NOMO-1 (cell line): Measurements from ENCODE around the gene ARMC7.

ENCODE experiments used
- DNase-seq, 2 experiments: peaks; one replicate each; lab custom pipeline; 2025; ENCODE audit not compliant: unreplicated experiment in 2 of 2; lab: John Stamatoyannopoulos, UW

The ARMC7 gene

GRCh38 chr17:75077496-75078283 lies 32.1 kb upstream of the ARMC7 start:
- peak; percentile 78 to 83 for DNase-seq

DNA sequence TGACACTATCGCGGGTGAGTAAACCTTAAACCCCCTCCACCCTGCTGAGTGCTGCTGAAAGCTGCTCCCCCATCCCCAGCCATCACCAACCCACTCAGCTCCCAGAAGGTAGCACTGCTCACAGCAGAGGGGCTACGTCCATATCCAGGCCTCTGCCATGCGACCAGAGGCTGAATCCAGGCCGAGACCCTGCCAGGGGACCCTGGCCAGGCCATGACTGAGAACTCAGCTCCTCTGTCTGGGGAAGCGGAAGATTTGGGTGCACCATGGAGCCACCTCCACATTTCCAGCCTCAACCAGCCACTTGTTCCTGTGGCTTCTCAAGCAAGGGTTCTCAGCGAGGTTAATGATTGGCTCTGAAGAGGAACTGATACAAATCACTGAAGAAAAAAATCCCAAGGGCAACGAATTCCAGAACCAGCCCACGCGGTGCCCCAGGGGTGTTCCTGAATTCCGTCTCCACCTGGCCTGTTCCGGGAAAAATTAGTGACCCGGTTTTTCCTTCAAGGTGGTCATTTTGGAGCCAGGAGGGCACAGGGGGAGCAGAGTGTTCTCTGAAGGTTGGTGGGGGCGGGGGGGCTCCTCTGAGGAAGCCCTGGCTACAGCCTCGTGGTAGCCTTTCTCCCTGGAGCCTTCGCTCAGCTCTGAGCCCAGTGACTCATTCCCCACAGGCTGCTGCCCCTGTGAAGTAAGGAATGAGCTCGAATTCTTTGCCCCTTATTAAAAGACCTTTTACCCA lies 31.3 kb upstream of the ARMC7 start:
- DNase-seq: no peak

- no peak for DNase-seq
These were observed 30.8 kb upstream of the ARMC7 start for GRCh38 chr17:75079023-75079373.

DNA sequence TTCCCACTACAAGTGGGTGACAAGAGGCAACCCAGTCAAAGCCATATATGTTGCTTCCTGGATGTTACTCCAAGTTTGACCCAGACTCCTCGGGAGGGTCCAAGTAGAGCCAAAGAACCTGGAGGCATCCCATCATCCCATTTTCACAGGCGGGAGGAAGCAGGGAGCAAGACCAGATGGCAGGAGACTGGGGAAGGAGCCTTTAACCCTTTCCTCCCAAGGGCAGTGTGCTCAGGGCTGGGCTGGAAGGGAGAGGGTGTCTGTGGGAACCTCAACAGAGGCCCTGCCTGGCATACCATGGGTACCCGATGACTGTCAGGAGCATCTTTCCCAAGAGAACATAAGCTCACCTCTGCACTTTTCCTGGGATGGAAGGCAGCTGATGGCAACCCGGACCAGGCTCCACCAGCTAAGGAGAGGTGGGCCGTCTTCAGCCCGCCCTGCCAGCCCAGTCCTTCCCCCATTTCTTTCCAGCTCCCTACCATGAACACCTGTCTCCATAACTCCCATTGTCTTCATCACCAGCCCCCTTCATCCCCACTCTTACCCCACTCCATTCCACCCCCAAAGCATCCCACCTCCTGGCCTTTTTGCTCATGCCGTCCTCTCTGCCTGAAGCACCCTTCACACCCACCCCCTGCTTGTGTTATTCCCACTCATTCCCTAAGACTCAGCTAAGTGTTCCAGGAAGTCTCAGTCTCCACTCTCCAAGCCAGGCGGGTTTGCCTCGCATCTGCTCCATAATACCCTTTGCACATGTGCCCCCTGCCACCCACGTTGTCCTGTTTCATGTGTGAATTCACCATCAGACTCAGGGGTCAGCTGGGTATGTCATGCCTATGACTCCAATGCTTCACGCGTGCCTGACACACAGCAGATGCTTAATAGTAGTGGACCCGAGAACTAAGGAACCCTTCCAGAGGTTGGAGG lies 27.9 kb upstream of the ARMC7 start:
- no peak for DNase-seq

DNA sequence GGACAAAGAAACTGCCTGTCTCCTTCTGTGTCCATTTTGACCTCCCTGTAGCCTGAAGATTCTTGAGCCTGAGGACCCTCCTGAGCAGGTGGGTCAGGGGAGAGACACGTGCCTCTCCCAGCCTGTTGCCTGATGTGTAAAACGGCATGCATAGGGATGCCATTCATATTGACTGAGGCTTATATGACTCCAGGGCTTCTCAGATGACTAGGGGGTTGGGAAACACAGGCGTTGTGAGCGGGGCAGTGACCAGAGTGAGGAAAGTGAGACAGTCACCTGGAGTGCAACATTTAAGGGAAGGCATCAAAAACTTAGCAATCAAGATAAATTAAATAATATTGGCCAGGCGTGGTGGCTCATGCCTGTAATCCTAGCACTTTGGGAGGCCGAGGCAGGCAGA lies 27.1 kb upstream of the ARMC7 start:
- DNase-seq: no peak

- no peak for DNase-seq
These were observed 25.6 kb upstream of the ARMC7 start for GRCh38 chr17:75084039-75084660.

DNA sequence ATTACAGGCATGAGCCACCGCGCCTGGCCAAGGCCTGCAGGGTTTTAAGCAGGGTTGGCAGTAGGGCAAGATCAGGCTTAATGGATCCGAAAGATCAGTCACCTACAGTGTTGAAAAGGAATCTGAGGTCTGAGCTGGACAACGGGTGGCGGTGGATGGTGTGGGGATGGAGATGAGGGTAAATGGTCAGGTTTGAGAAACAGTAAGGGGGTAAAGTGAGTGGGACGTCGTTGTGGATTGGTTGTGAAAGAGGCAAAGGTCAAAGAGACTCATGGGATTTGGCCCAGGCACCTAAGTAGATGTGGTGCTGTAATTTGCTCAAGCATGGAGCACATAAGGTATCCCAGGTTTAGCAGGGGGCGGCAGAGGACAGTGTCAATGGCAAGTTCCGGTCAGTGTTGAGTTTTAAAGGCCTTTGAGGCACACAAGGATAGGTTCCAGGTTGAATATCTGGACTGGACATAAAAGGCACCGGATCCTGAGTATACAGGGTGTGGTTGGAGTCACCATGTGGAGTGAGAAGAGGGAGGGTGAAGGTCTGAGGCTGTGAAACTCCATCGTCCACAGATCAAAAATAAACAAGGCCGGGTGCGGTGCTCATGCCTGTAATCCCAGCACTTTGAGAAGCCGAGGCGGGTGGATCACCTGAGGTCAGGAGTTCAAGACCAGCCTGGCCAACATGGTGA lies 23.1 kb upstream of the ARMC7 start:
- no peak for DNase-seq

DNA sequence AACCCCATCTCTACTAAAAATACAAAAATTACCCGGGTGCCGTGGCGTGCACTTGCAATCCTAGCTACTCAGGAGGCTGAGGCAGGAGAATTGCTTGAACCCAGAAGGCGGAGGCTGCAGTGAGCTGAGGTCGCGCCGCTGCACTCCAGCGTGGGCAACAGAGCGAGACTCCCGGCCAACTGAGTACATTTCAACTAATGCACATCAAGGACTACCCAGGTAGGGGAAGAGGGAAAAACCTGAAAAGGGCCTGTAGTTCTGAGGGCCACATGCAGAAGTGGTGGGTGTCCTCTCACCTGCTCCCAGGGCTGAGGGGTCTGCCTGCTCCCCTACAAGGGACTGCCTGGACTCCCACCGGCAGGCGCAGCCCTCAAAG lies 22.6 kb upstream of the ARMC7 start:
- DNase-seq: no peak

GRCh38 chr17:75087558-75088453 lies 22.0 kb upstream of the ARMC7 start, which contains the start of gene SLC16A5:
Gene SLC16A5, plus strand, starts transcription at chr17:75087954. Its CDS starts 5,683 bp downstream, at chr17:75093637.
- DNase-seq: peak; percentile 70 to 87

DNA sequence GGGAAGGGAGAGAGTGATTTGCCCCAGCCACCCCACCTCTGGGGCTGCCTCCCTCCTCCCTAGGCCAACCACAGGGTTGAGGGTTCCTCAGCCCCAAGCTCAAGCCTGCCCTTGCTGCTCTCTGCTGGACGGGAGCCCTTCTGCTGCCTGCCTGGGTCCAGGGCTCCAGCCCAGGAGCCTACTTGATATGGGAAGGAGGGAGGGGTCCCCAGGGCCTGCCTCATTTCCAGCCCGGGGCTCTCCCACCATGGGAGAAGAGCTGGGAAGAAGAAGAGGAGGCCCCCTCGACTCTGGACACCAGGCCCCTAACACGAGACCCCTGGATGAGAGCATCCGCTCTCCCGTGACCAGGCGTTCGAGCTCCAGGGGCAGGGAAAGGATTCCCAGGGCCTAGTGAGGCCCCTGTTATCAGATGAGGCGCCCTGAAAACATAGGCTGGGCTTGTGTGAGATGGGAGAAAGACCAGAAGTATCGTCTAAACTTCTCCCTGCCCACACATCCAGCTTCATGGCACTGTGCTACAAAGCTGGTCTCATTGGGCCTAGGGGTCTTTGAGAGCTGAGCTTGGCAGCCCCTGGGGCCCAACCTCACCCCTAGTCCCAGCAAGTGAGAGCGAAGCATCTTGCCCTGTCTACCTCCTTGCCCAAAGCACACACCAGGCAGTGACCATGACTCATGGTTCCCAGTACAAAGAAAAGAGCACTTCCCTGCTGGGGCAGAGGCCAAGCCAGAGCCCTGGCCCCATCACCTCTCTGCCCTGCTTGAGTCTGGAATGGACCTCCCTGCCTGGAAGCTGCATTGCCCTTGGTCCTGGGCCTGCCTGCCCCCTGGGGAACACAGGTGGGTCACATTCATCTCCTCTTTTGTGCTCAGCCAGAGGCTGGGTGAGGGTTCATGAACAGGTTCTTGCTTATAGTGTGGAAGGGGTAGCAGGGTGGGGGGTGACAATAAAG lies 21.0 kb upstream of the ARMC7 start:
- DNase-seq: no peak

- DNase-seq: no peak
These were observed 18.6 kb upstream of the ARMC7 start for GRCh38 chr17:75090871-75091854.

GRCh38 chr17:75091855-75092327 lies 17.9 kb upstream of the ARMC7 start:
- DNase-seq: no peak

- DNase-seq: no peak
These were observed 16.1 kb upstream of the ARMC7 start for GRCh38 chr17:75093548-75094158.

DNA sequence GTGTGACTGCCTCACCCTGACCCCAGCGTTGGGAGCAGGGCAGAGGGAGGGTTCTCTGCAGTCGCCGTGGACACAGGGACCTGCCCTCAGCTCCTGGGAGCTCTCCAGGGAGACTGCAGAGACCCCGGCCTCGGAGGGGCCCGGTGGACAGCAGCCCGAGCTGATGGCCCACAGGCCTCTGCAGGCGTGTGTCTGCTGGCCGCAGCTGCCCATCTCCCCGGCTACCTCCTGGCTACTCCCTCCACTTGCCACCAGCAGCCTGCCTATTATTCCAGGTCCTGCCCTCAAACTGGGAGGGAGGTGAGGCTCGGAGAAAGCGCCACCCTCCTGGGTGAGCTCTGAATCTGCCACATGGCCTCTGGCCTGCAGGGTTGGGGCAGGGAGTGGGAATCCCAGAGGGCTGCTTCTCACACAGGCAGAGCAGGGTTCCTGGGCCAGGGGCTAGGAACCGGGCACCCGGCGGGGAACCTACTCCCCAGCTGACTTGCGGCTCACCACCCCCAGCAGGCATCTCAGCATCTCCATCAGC lies 14.8 kb upstream of the ARMC7 start:
- no peak for DNase-seq

DNA sequence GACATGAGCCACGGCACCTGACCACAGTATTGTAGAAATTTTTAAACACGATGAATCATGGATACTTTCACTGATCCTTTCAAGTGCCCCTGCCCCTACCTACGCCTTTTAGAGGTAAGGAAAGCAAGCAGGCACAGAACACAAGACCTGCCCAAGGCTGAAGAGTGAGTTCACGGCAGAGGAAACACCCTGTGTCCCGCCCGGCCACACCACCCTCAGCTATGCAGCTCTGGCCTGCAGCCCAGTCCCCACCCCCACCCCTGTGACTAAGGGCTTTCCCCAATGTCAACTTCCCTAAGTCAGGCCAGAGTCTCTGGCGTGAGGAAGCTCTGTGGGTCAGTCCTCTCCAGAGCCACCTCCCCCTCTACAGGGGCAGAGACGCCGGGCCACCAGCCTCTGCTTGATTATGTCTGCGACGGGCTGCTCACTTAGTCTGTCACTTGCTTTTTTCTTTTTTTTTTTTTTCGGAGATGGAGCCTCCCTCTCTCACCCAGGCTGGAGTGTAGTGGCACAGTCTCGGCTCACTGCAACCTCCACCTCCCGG lies 13.6 kb upstream of the ARMC7 start:
- peak; percentile 83 to 88 for DNase-seq

GRCh38 chr17:75097865-75098264 lies 11.9 kb upstream of the ARMC7 start:
- no peak for DNase-seq
